DOHH2 (cell line): ENCODE data around the gene KLHDC8B.

Experiments
- H3F3A ChIP-seq: fragments of 200-600 bp; sonication (generic), shearing (Covaris generic); 2 replicates; pipeline ENCODE4 v1.6.0; 2016; ENCODE audit warnings: antibody characterized with exemption, mild to moderate bottlenecking; ENCODE audit not compliant: control insufficient read depth, insufficient read depth
- H3K27ac ChIP-seq: fragments of 200-600 bp; sonication (generic); 2 replicates; pipeline ENCODE4 v1.5.1; 2014; ENCODE audit warnings: low read depth, mild to moderate bottlenecking, low read length, moderate library complexity
- H3K27me3 ChIP-seq: fragments of 200-600 bp; sonication (generic); 2 replicates; pipeline ENCODE4 v1.6.1; 2014; ENCODE audit warnings: mild to moderate bottlenecking, low read length, mixed read lengths; ENCODE audit not compliant: control insufficient read depth
- H3K36me3 ChIP-seq: fragments of 200-600 bp; sonication (generic); 2 replicates; pipeline ENCODE4 v1.6.1; 2014; ENCODE audit warnings: mild to moderate bottlenecking, low read length, moderate library complexity, mixed read lengths; ENCODE audit not compliant: control insufficient read depth
- H3K4me1 ChIP-seq: fragments of 200-600 bp; sonication (generic); 2 replicates; pipeline ENCODE4 v1.6.1; 2014; ENCODE audit warnings: mild to moderate bottlenecking, low read length, mixed read lengths; ENCODE audit not compliant: control insufficient read depth
- H3K4me2 ChIP-seq: fragments of 200-600 bp; sonication (generic); 2 replicates; pipeline ENCODE4 v1.6.0; 2014; ENCODE audit warnings: mild to moderate bottlenecking, low read length, moderate library complexity
- H3K4me3 ChIP-seq: fragments of 200-600 bp; sonication (generic); 2 replicates; pipeline ENCODE4 v1.5.1; 2014; ENCODE audit warnings: mild to moderate bottlenecking, low read length, mixed read lengths
- H3K79me2 ChIP-seq: fragments of 200-600 bp; sonication (generic); 2 replicates; pipeline ENCODE4 v1.6.1; 2014; ENCODE audit warnings: mild to moderate bottlenecking, low read length, mixed read lengths; ENCODE audit not compliant: control insufficient read depth
- H3K9me2 ChIP-seq: fragments of 200-600 bp; sonication (generic); replicated peaks from 2 replicates; pipeline ENCODE4 v1.6.1; 2014; ENCODE audit warnings: mild to moderate bottlenecking, low read length, mixed read lengths; ENCODE audit not compliant: control insufficient read depth
- H3K9me3 ChIP-seq: fragments of 200-600 bp; sonication (generic); 2 replicates; pipeline ENCODE4 v1.6.1; 2014; ENCODE audit warnings: antibody characterized with exemption, low read length, mixed read lengths; ENCODE audit not compliant: control insufficient read depth, insufficient read depth
- H4K20me1 ChIP-seq: fragments of 200-600 bp; sonication (generic); 2 replicates; pipeline ENCODE4 v1.6.0; 2014; ENCODE audit warnings: low read depth, mild to moderate bottlenecking, antibody characterized with exemption, low read length, moderate library complexity; ENCODE audit not compliant: control insufficient read depth, insufficient read depth
- CTCF ChIP-seq: fragments of 200-600 bp; sonication (generic); IDR thresholded peaks from one replicate; pipeline ENCODE4 v1.5.1; 2014; ENCODE audit warnings: antibody characterized with exemption, mild to moderate bottlenecking, low read depth, low read length; ENCODE audit not compliant: poor library complexity, severe bottlenecking
- EZH2phosphoT487 ChIP-seq: fragments of 200-600 bp; sonication (generic); IDR thresholded peaks from 2 replicates; pipeline ENCODE4 v1.6.1; 2017; ENCODE audit warnings: borderline replicate concordance, mild to moderate bottlenecking, antibody characterized with exemption, low read length, moderate library complexity, mixed read lengths

KLHDC8B gene

GRCh38 chr3:49175530-49175929 lies 4.1 kb downstream of the KLHDC8B start:
- H3K9me2 ChIP-seq: no peaks in the 10 kb centered on the region
- peaks cover 6% of the 10 kb centered on the region; the same call in 1 of the 2 replicates for H3K27me3 ChIP-seq
- no peak overlapping the region for H3K4me3 ChIP-seq
- H4K20me1 ChIP-seq: no peaks in the 10 kb centered on the region
- no peaks in the 10 kb centered on the region for H3F3A ChIP-seq
- H3K4me1 ChIP-seq: peaks cover 6% of the 10 kb centered on the region
- H3K27ac ChIP-seq: no peak overlapping the region
- H3K79me2 ChIP-seq: no peaks in the 10 kb centered on the region
- TF ChIP-seq EZH2phosphoT487: no peak
- TF ChIP-seq CTCF: no peak
- H3K9me3 ChIP-seq: no peaks in the 10 kb centered on the region
- no peaks in the 10 kb centered on the region for H3K36me3 ChIP-seq
- no peak overlapping the region for H3K4me2 ChIP-seq

- H3K36me3 ChIP-seq: no peaks in the 10 kb centered on the region
- no peaks in the 10 kb centered on the region for H3K9me2 ChIP-seq
- TF ChIP-seq CTCF: no peak
- no peak for TF ChIP-seq EZH2phosphoT487
- H3K9me3 ChIP-seq: no peaks in the 10 kb centered on the region
- peaks cover 8% of the 10 kb centered on the region; the same call in 1 of the 2 replicates for H3K27me3 ChIP-seq
- H3K4me3 ChIP-seq: no peak overlapping the region
- H3F3A ChIP-seq: no peaks in the 10 kb centered on the region
- H4K20me1 ChIP-seq: no peaks in the 10 kb centered on the region
- no peak overlapping the region for H3K4me2 ChIP-seq
- no peak overlapping the region for H3K27ac ChIP-seq
- H3K4me1 ChIP-seq: no peaks in the 10 kb centered on the region
- no peaks in the 10 kb centered on the region for H3K79me2 ChIP-seq
Measured at GRCh38 chr3:49177073-49177472, 5.7 kb downstream of the KLHDC8B start.

GRCh38 chr3:49180116-49180515 lies 8.7 kb downstream of the KLHDC8B start:
- no peaks in the 10 kb centered on the region for H3K36me3 ChIP-seq
- H3K9me2 ChIP-seq: no peaks in the 10 kb centered on the region
- H3K4me2 ChIP-seq: no peak overlapping the region
- no peaks in the 10 kb centered on the region for H3K79me2 ChIP-seq
- TF ChIP-seq CTCF (no peak), EZH2phosphoT487 (no peak)
- H3K4me3 ChIP-seq: no peak overlapping the region
- peaks cover 8% of the 10 kb centered on the region; the same call in 1 of the 2 replicates for H3K27me3 ChIP-seq
- H3K4me1 ChIP-seq: no peaks in the 10 kb centered on the region
- H3K27ac ChIP-seq: no peak overlapping the region
- H4K20me1 ChIP-seq: no peaks in the 10 kb centered on the region
- H3F3A ChIP-seq: no peaks in the 10 kb centered on the region
- H3K9me3 ChIP-seq: no peaks in the 10 kb centered on the region
